ENCODE measurements around the gene PHF10.

GRCh38 chr6:169701311-169701953 lies 22.9 kb downstream of the PHF10 start:
- TF ChIP-seq, protein P1, sequence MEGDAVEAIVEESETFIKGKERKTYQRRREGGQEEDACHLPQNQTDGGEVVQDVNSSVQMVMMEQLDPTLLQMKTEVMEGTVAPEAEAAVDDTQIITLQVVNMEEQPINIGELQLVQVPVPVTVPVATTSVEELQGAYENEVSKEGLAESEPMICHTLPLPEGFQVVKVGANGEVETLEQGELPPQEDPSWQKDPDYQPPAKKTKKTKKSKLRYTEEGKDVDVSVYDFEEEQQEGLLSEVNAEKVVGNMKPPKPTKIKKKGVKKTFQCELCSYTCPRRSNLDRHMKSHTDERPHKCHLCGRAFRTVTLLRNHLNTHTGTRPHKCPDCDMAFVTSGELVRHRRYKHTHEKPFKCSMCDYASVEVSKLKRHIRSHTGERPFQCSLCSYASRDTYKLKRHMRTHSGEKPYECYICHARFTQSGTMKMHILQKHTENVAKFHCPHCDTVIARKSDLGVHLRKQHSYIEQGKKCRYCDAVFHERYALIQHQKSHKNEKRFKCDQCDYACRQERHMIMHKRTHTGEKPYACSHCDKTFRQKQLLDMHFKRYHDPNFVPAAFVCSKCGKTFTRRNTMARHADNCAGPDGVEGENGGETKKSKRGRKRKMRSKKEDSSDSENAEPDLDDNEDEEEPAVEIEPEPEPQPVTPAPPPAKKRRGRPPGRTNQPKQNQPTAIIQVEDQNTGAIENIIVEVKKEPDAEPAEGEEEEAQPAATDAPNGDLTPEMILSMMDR (IDR thresholded peaks at IDR 0.05), result no peak
- TF ChIP-seq POLR2A (IDR thresholded peaks at IDR 0.05), result no peak
